K562 (cell line): Measurements from ENCODE around the gene RNH1. TPM values are rescaled to one million over a fixed set of nuclear protein-coding genes. Genes with fewer than 3 reads are reported as not detected.

Experiments
- BHLHE40 ChIP-seq: IDR thresholded peaks from 2 replicates; pipeline ENCODE4 v1.6.1; 2011; ENCODE audit warnings: low read length, improper control_type of control experiment
- CHD4 ChIP-seq: fragments of 200-600 bp; sonication (generic); IDR thresholded peaks from 3 replicates; pipeline ENCODE4 v1.6.1; 2012; ENCODE audit warnings: low read depth, mild to moderate bottlenecking, mixed read lengths, low read length, inconsistent platforms; ENCODE audit not compliant: insufficient read depth, insufficient replicate concordance, poor library complexity, severe bottlenecking
- GMEB1 ChIP-seq: fragments of 250-450 bp; sonication (Bioruptor Pico); IDR thresholded peaks from 2 replicates; pipeline ENCODE4 v1.4.0; 2020; ENCODE audit warnings: mild to moderate bottlenecking
- HMGN3 ChIP-seq: IDR thresholded peaks from 2 replicates; pipeline ENCODE4 v1.6.1; 2011; ENCODE audit warnings: borderline replicate concordance, low read depth, mild to moderate bottlenecking, mixed read lengths, low read length; ENCODE audit not compliant: insufficient read length; ENCODE audit errors: extremely low read depth
- MEIS2 ChIP-seq: fragments of 450-650 bp; IDR thresholded peaks from 2 replicates; pipeline ENCODE4 v1.6.1; 2014; ENCODE audit warnings: mild to moderate bottlenecking; ENCODE audit not compliant: partially characterized antibody
- NFYB ChIP-seq: IDR thresholded peaks from 2 replicates; pipeline ENCODE4 v1.6.1; 2011; ENCODE audit warnings: mild to moderate bottlenecking, moderate library complexity; ENCODE audit not compliant: insufficient read length; ENCODE audit errors: extremely low read depth
- RBM14 ChIP-seq: fragments of 200-400 bp; formaldehyde crosslinking; IDR thresholded peaks from 2 replicates; pipeline ENCODE4 v1.6.1; 2018; ENCODE audit warnings: low read depth, mild to moderate bottlenecking, low read length, moderate library complexity, borderline replicate concordance; ENCODE audit not compliant: insufficient read depth
- XRCC5 ChIP-seq: fragments of 200-400 bp; formaldehyde crosslinking; IDR thresholded peaks from 2 replicates; pipeline ENCODE4 v1.6.1; 2017; ENCODE audit warnings: low read depth, mild to moderate bottlenecking, low read length
- ZNF408 ChIP-seq: fragments of 250-450 bp; sonication (Bioruptor Pico); IDR thresholded peaks from 2 replicates; pipeline ENCODE4 v1.4.0; 2020; ENCODE audit warnings: low read depth, mild to moderate bottlenecking, moderate library complexity
- ZNF639 ChIP-seq, 2 experiments: fragments of 200-800 bp in 1 of 2; sonication (Bioruptor generic) in 1 of 2; sonication (generic) in 1 of 2; formaldehyde crosslinking in 1 of 2; IDR thresholded peaks in 1 of 2; conservative IDR thresholded peaks in 1 of 2; 2 replicates each; pipeline versions ENCODE4 v1.5.0 to v1.6.1; 2016 to 2020; ENCODE audit warnings: missing compliant biosample characterization in 1 of 2, missing genetic modification characterization in 1 of 2, missing genetic modification reagents in 1 of 2
- polyA plus RNA-seq, 8 experiments: library from polyadenylated mRNA; depleted of rRNA in 4 of 8; stranded (reverse) in 5 of 8; unstranded in 3 of 8; fragments of >200 nt; fragmentation: Nextera tagmentation in 2 of 8; fragmentation: Illumina TruSeq in 1 of 8; extraction: Ambion mirVana in 2 of 8; extraction: Trizol in 1 of 8; gene quantifications; 2 replicates each; pipeline versions ENCODE4 v1.2.1 to v1.2.3, GENCODE V29; 2011 to 2014; ENCODE audit warnings: inconsistent platforms in 1 of 8, missing spikeins in 1 of 8
- total RNA-seq, 7 experiments: library from RNA; depleted of rRNA in 6 of 7; stranded (reverse); fragments of >200 nt in 6 of 7; fragmentation: Illumina TruSeq in 2 of 7; extraction: Trizol in 2 of 7; gene quantifications; 2 replicates each; pipeline versions ENCODE4 v1.2.1 to v1.2.3, GENCODE V29; 2011 to 2021; ENCODE audit warnings: low replicate concordance in 1 of 7
- TF ChIP-seq, protein P1 (sequence below): sonication (generic); formaldehyde crosslinking; IDR thresholded peaks from 2 replicates; pipeline ENCODE4 v1.8.0; 2022; ENCODE audit warnings: mild to moderate bottlenecking, missing genetic modification reagents
- TF ChIP-seq, protein P2 (sequence below), 2 experiments: fragments of 450-650 bp; conservative IDR thresholded peaks; 2 replicates each; pipeline ENCODE4 v1.6.1; 2017; ENCODE audit warnings: mild to moderate bottlenecking in 2 of 2, moderate library complexity in 2 of 2

RNH1 gene
- total and polyA plus RNA-seq, 9 of the 15 experiments (the other 6 are each of a cell fraction or from before 2014, with no cell fraction given), result 2.5 to 160 (median 44.3) TPM

DNA sequence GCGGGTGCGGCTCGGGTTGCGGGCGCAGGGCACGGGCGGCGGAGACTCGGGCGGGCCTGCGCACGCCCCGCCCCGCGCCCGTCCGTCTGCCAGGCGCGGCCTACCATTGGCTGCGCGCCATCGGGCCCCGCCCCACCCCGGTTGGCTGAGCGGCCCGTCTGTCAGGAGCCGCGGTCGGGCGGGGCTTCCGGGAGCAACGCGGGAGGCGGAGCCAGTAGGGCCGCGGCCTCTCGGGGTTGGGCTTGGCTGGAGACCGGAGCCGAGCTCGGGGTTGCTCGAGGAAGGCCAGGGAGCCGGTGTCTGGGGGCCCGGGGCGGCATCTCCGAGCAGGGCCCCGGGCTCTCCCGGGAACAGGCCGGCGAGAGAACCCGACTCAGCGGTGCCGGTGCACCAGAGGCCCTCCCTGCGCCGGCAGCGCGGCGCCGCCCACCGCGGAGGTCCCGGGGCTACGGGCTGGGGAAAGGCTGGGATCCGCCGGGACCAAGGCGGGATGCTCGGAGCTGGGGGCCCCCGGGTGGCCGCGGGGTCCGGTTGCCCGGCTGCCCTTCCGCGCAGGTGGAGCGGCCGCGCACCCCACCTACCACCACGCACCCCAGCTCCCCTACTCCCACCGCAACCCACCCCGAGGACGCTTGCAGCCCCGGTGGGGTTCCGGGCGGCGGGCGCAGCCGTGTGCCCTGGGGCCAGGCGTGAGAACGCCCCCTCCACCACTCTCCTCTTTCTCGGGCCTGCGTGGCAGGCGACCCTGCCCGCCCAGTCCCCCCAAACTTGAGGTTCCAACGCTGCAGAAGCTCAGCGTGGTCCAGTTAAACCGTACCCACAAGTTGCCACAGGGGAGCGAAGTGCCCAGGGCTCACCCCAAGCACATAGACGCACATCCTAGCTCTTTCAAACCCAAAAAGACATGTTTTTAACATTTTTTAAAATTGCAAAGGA is 28.7 kb upstream of the RNH1 start, which contains the start of gene HRAS (continued):
- TF ChIP-seq NFYB (peak; percentile 88), HMGN3 (peak; percentile 55), GMEB1 (CRISPR knock-in tag) (peak; percentile 86), ZNF408 (CRISPR knock-in tag) (no peak), MEIS2 (peak; percentile 55), ZNF639 (CRISPR knock-in tag; conservative IDR thresholded peaks at IDR 0.05 in 1 of 2, IDR thresholded peaks at IDR 0.05 in 1 of 2) (0 out of 4 replicates have a peak, but pooled peaks of 1 of the 2 experiments have one; percentile 62), RBM14 (0 out of 2 replicates have a peak, but pooled peaks have one; percentile 26), XRCC5 (no peak), BHLHE40 (peak; percentile 60), CHD4 (no peak)
- TF ChIP-seq, protein P1, sequence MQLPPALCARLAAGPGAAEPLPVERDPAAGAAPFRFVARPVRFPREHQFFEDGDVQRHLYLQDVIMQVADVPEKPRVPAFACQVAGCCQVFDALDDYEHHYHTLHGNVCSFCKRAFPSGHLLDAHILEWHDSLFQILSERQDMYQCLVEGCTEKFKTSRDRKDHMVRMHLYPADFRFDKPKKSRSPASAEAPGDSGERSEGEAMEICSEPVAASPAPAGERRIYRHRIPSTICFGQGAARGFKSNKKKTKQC (CRISPR knock-in tag), result no peak
- TF ChIP-seq, protein P2, sequence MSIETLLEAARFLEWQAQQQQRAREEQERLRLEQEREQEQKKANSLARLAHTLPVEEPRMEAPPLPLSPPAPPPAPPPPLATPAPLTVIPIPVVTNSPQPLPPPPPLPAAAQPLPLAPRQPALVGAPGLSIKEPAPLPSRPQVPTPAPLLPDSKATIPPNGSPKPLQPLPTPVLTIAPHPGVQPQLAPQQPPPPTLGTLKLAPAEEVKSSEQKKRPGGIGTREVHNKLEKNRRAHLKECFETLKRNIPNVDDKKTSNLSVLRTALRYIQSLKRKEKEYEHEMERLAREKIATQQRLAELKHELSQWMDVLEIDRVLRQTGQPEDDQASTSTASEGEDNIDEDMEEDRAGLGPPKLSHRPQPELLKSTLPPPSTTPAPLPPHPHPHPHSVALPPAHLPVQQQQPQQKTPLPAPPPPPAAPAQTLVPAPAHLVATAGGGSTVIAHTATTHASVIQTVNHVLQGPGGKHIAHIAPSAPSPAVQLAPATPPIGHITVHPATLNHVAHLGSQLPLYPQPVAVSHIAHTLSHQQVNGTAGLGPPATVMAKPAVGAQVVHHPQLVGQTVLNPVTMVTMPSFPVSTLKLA (conservative IDR thresholded peaks at IDR 0.05), result peak in 1 of 2 experiments; percentile 42; a peak in 1 of 4 replicates
